ENCODE data around the gene MATK. TPM values are rescaled to one million over a fixed set of nuclear protein-coding genes. Genes with fewer than 3 reads are reported as not detected.

The MATK gene
- total RNA-seq, 2 experiments from 2014 or later = 39.9 to 44.0 TPM

DNA sequence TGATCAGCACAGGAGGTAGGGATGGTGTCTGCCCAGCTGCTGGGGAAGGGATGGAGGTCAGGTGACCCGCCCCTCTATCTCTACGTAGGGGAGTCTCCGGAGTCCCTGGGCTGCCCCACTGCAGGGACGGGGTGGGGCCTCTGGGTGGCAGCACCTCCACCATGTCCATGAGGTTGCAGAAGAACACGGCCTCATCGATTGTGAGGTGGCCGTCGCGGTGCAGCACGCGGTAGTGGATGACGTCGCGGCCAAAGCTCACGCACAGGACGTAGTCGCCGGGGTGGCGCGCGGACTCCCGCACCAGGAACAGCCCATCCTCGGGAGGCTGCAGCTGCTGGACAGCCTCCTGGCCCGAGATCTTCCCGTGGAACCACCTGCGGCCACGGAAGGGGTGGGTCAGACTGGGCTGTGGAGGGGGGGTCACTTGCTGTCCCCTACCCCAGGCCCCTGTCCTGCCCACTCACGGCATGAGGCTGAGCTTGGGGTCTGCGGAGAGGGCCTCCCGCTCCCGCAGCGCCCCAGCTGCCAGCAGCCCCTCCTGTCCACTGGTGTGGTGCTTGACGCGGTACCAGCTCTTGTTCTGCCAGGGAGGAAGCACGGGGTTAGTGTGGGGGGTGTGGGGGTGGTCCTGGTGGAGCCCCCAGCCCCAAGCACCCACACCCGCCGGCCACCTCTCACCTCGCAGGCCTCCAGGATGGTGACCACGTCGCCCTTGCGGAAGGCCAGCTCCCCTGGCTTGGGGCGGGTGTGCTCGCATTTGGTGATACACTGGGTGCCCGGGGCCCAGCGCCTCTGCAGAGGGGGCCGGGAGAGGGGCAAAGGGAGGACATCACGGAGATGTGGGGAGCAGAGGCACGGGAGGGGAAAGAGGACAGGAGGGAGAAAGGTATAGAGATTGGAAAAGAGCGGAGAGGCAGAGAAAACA is 2.3 kb downstream of the MATK start:
- ATAC-seq (no peak), DNase-seq (peak; percentile 44)
- no peak overlapping the region for H3K27ac Mint-ChIP-seq
- H3K4me3 Mint-ChIP-seq = peak overlapping the region; percentile 8
- POLR2A ChIA-PET = interaction anchor here (0.7 to 1.8 kb wide), 2 partner anchors 28 to 68 kb away, joined by 3 to 5 read pairs; no protein-coding TSS in a partner anchor
- H3K4me1 Mint-ChIP-seq (ENCODE audit: low read depth) = peaks cover 28% of the 10 kb centered on the region
- H3K9me3 Mint-ChIP-seq (ENCODE audit: insufficient read depth) = peaks cover 18% of the 10 kb centered on the region
- CTCF ChIA-PET = interaction anchor here (1.2 to 2.5 kb wide), 3 partner anchors 21 to 38 kb away, joined by 3 to 10 read pairs (median 10); partner anchors contain the start of gene MRPL54
- H3K27me3 Mint-ChIP-seq (ENCODE audit: low read depth) = no peaks in the 10 kb centered on the region
- peaks cover 35% of the 10 kb centered on the region for H3K36me3 Mint-ChIP-seq (ENCODE audit: low read depth)

- Mint-ChIP-seq H3K36me3 (ENCODE audit: low read depth) (peaks cover 35% of the 10 kb centered on the region), H3K4me3 (no peak overlapping the region), H3K27ac (no peak overlapping the region), H3K4me1 (ENCODE audit: low read depth) (peaks cover 24% of the 10 kb centered on the region), H3K27me3 (ENCODE audit: low read depth) (no peaks in the 10 kb centered on the region), H3K9me3 (ENCODE audit: insufficient read depth) (peaks cover 18% of the 10 kb centered on the region)
- ChIA-PET POLR2A (interaction anchor here (1.8 kb wide), 1 partner anchor 29 kb away, joined by 5 read pairs; no protein-coding TSS in a partner anchor), CTCF (interaction anchor here (1.2 to 2.5 kb wide), 3 partner anchors 20 to 39 kb away, joined by 3 to 10 read pairs (median 10); partner anchors contain the start of gene MRPL54)
- ATAC-seq (no peak), DNase-seq (no peak)
Observed at GRCh38 chr19:3782903-3783302, 3.3 kb downstream of the MATK start.

DNA sequence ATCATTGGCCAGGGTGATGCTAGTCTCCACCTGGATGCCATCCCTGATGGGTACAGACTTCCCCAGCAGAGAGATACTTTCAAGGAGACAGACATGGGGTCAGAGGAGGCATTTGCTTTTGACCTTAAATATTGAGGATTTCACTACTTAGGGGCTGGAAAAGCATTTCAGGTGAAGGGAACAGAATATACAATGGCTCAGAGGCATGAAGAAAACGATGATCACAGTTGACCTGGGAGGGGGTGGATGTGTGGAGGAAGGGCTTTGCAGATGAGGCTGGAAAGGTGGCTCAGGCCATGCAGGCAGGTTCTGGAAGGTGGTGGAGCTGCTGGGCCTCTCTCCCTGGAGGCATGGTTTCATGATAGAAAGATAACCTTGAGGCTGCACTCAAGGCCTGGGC is 3.9 kb downstream of the MATK start:
- ChIA-PET CTCF (interaction anchor here (2.0 to 2.5 kb wide), 2 partner anchors 19 to 40 kb away, joined by 10 read pairs; partner anchors contain the start of gene MRPL54), POLR2A (interaction anchor here (1.8 kb wide), 1 partner anchor 30 kb away, joined by 5 read pairs; no protein-coding TSS in a partner anchor)
- peaks cover 18% of the 10 kb centered on the region for H3K9me3 Mint-ChIP-seq (ENCODE audit: insufficient read depth)
- H3K36me3 Mint-ChIP-seq (ENCODE audit: low read depth) = peaks cover 35% of the 10 kb centered on the region
- H3K27me3 Mint-ChIP-seq (ENCODE audit: low read depth) = no peaks in the 10 kb centered on the region
- H3K4me1 Mint-ChIP-seq (ENCODE audit: low read depth) = peaks cover 24% of the 10 kb centered on the region
- no peak overlapping the region for H3K4me3 Mint-ChIP-seq
- H3K27ac Mint-ChIP-seq = no peak overlapping the region
- ATAC-seq (no peak), DNase-seq (no peak)

DNA sequence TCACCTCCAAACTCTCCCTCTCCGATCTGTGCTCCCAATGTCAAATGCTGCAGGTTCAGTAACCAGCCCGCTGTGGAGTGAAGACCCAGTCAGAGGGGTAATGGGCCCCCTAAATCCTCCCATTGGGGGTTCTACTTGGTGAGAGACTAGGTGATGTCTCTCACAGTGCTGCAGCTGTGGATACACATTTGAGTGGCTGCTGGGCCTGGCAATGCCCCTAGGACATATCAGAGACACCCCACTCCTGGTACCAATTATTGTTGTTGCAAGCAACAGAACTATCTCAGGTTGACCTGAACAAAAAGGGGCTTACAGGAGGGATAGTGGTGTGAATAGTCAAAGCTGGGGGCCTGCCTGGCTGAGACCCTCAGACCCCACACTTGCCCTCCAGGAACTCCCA is 4.6 kb downstream of the MATK start:
- Mint-ChIP-seq H3K4me1 (ENCODE audit: low read depth) (peaks cover 21% of the 10 kb centered on the region), H3K27ac (no peak overlapping the region), H3K36me3 (ENCODE audit: low read depth) (peaks cover 35% of the 10 kb centered on the region), H3K27me3 (ENCODE audit: low read depth) (no peaks in the 10 kb centered on the region), H3K4me3 (no peak overlapping the region), H3K9me3 (ENCODE audit: insufficient read depth) (peaks cover 18% of the 10 kb centered on the region)
- POLR2A ChIA-PET = interaction anchor here (1.8 kb wide), 1 partner anchor 31 kb away, joined by 5 read pairs; no protein-coding TSS in a partner anchor
- ATAC-seq (no peak), DNase-seq (no peak)
- CTCF ChIA-PET = interaction anchor here (2.5 to 3.2 kb wide), 2 partner anchors 19 kb away, joined by 9 to 10 read pairs; partner anchors contain the start of gene MRPL54

- H3K4me3 Mint-ChIP-seq = no peak overlapping the region
- H3K27me3 Mint-ChIP-seq (ENCODE audit: low read depth) = no peaks in the 10 kb centered on the region
- ATAC-seq (no peak), DNase-seq (peak; percentile 42)
- ChIA-PET CTCF (interaction anchor here (3.2 kb wide), 1 partner anchor 18 kb away, joined by 9 read pairs; the partner anchor contains the start of gene MRPL54), POLR2A (interaction anchor here (0.9 to 1.2 kb wide), 2 partner anchors 18 to 20 kb away, joined by 3 read pairs; partner anchors contain the start of gene MRPL54)
- peaks cover 35% of the 10 kb centered on the region for H3K36me3 Mint-ChIP-seq (ENCODE audit: low read depth)
- H3K4me1 Mint-ChIP-seq (ENCODE audit: low read depth) = peaks cover 20% of the 10 kb centered on the region
- H3K27ac Mint-ChIP-seq = no peak overlapping the region
- H3K9me3 Mint-ChIP-seq (ENCODE audit: insufficient read depth) = peaks cover 18% of the 10 kb centered on the region
Observed at GRCh38 chr19:3780786-3781304, 5.3 kb downstream of the MATK start.

GRCh38 chr19:3778899-3779723 is 7.1 kb downstream of the MATK start:
- Mint-ChIP-seq H3K4me1 (ENCODE audit: low read depth) (peaks cover 11% of the 10 kb centered on the region), H3K4me3 (no peak overlapping the region), H3K9me3 (ENCODE audit: insufficient read depth) (peaks cover 18% of the 10 kb centered on the region), H3K36me3 (ENCODE audit: low read depth) (peaks cover 31% of the 10 kb centered on the region), H3K27me3 (ENCODE audit: low read depth) (no peaks in the 10 kb centered on the region), H3K27ac (no peak overlapping the region)
- ATAC-seq (no peak), DNase-seq (no peak)
- CTCF ChIA-PET = interaction anchor here (0.7 to 3.2 kb wide), 2 partner anchors 16 to 43 kb away, joined by 3 to 9 read pairs; partner anchors contain the start of gene MRPL54
- POLR2A ChIA-PET = interaction anchor here (1.6 kb wide), 1 partner anchor 16 kb away, joined by 6 read pairs; the partner anchor contains the start of gene MRPL54

- H3K36me3 Mint-ChIP-seq (ENCODE audit: low read depth) = peaks cover 24% of the 10 kb centered on the region
- peaks cover 18% of the 10 kb centered on the region for H3K9me3 Mint-ChIP-seq (ENCODE audit: insufficient read depth)
- ATAC-seq = no peak
- no peak for DNase-seq
- H3K4me3 Mint-ChIP-seq = no peak overlapping the region
- ChIA-PET CTCF (interaction anchor here (3.2 kb wide), 1 partner anchor 16 kb away, joined by 9 read pairs; the partner anchor contains the start of gene MRPL54), POLR2A (interaction anchor here (1.6 kb wide), 1 partner anchor 16 kb away, joined by 6 read pairs; the partner anchor contains the start of gene MRPL54)
- H3K27me3 Mint-ChIP-seq (ENCODE audit: low read depth) = no peaks in the 10 kb centered on the region
- peaks cover 11% of the 10 kb centered on the region for H3K4me1 Mint-ChIP-seq (ENCODE audit: low read depth)
- no peak overlapping the region for H3K27ac Mint-ChIP-seq
Observed at GRCh38 chr19:3778104-3778867, 7.9 kb downstream of the MATK start.

DNA sequence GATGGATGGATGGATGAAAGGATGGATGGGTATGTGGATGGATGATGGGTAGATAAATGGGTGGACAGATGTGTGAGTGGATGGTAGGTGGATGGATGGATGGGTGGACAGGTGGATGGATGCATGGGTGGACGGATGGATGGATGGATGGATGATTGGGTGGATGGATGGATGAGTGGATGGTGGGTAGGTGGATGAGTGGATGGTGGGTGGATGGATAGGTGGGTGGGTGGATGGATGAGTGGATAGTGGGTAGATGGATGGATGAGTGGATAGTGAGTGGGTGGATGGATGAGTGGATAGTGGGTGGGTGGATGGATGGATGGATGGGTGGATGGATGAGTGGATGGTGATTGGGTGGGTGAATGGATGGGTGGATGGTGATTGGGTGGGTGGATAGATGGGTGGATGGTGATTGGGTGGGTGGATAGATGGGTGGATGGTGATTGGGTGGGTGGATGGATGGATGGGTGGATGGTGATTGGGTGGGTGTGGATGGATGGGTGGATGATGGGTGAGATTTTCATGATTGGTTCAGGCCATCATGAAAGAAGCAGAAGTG is 9.6 kb downstream of the MATK start:
- Mint-ChIP-seq H3K36me3 (ENCODE audit: low read depth) (peaks cover 8% of the 10 kb centered on the region), H3K27ac (no peak overlapping the region), H3K9me3 (ENCODE audit: insufficient read depth) (peaks cover 8% of the 10 kb centered on the region), H3K4me3 (no peak overlapping the region), H3K27me3 (ENCODE audit: low read depth) (no peaks in the 10 kb centered on the region), H3K4me1 (ENCODE audit: low read depth) (peaks cover 15% of the 10 kb centered on the region)
- ATAC-seq (no peak), DNase-seq (no peak)
- POLR2A ChIA-PET = no interaction called here
- CTCF ChIA-PET = no interaction called here

- Mint-ChIP-seq H3K27me3 (ENCODE audit: low read depth) (no peaks in the 10 kb centered on the region), H3K27ac (no peak overlapping the region), H3K4me1 (ENCODE audit: low read depth) (peaks cover 8% of the 10 kb centered on the region), H3K4me3 (no peak overlapping the region), H3K9me3 (ENCODE audit: insufficient read depth) (peaks cover under 1% of the 10 kb centered on the region), H3K36me3 (ENCODE audit: low read depth) (peaks cover under 1% of the 10 kb centered on the region)
- ChIA-PET POLR2A (no interaction called here), CTCF (interaction anchor here (1.6 kb wide), 1 partner anchor 13 kb away, joined by 6 read pairs; the partner anchor contains the start of gene MRPL54)
- DNase-seq (no peak), ATAC-seq (no peak)
Observed at GRCh38 chr19:3775831-3776230, 10.3 kb downstream of the MATK start.

DNA sequence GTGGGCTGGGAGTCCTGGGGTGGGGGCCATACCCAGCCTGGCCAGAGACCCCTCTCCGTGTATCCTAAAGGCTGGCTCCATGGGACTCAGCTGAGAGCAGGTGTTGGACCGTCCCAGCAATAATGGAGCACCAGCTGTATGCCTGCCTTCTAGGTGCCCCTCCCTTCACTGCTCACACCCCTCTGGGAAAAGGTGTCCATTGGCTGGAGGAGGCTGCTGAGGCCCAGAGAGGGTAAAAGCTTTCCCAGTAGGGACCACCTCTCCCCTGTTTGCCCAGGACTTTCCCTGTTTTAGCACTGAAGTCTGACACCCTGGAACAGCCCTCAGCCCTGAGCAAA is 10.8 kb downstream of the MATK start:
- Mint-ChIP-seq H3K27me3 (ENCODE audit: low read depth) (no peaks in the 10 kb centered on the region), H3K36me3 (ENCODE audit: low read depth) (no peaks in the 10 kb centered on the region), H3K27ac (no peak overlapping the region), H3K4me3 (no peak overlapping the region), H3K9me3 (ENCODE audit: insufficient read depth) (no peaks in the 10 kb centered on the region), H3K4me1 (ENCODE audit: low read depth) (peaks cover 7% of the 10 kb centered on the region)
- ChIA-PET CTCF (interaction anchor here (1.6 kb wide), 1 partner anchor 13 kb away, joined by 6 read pairs; the partner anchor contains the start of gene MRPL54), POLR2A (interaction anchor here (0.6 kb wide), 1 partner anchor 12 kb away, joined by 3 read pairs; no protein-coding TSS in a partner anchor)
- no peak for ATAC-seq
- DNase-seq = no peak

All from activated CD8-positive, alpha-beta T cell treated with anti-CD3 and anti-CD28 coated beads, Interleukin-2, amount 10 ng/mL, durations not matched to agents 7 days and 5 days (primary cell).